ENCODE results near the gene CEP128. TPM values are rescaled to one million over a fixed set of nuclear protein-coding genes. Genes with fewer than 3 reads are reported as not detected.
A peak's percentile ranks its signal among the peaks of the same experiment; 100 is the strongest.

The CEP128 gene
- total RNA-seq, 1 experiment from 2014 or later: 29.3 TPM

DNA sequence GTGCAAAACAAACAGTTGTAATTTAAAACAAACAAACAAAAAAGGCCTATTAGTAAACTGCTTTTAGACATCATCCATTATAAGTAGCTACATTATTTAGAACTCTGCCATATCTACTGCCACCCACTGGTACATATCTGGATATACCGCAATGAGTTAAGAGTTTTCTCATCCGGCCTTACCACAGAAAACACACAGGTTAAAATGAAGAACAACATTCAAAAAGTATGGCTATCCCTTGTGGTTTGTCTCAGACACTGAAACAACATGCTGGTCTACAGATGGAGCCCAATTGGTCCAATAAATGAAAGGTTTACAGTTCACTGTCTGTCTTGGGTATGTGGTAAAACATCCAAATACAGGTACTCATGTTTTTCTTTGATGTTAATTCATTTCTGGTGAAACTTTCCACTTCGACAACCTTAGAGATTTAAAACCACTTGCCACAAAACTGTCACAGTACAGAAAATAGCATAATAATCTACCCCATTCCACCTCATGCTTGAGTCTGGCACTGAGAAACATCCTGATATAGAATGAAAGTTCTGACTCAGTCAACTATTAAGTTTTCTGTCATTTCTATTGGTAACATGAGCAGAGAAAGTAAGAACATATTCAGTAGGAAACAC is 354.3 kb downstream of the CEP128 start:
- no peak overlapping the region for H2AFZ ChIP-seq
- intact Hi-C loops (cut with micrococcal nuclease; ENCODE audit: unreplicated experiment): no loop called here
- peaks cover 29% of the 10 kb centered on the region for H3K4me1 ChIP-seq (replicated peaks; ENCODE audit: insufficient read depth)
- ChIA-PET POLR2A (ENCODE audit: unreplicated experiment) (interaction anchor here (0.6 kb wide), 1 partner anchor 498 kb away, joined by 3 read pairs; no protein-coding TSS in a partner anchor), CTCF (no interaction called here)
- H4K20me1 ChIP-seq (ENCODE audit: insufficient read depth): no peaks in the 10 kb centered on the region
- H3K4me2 ChIP-seq: no peak overlapping the region
- BruUV-seq (replicated peaks): no TSS peak
- no peaks in the 10 kb centered on the region for H3K27me3 ChIP-seq (ENCODE audit: insufficient read depth, low read depth)
- H3K9me2 ChIP-seq (ENCODE audit: insufficient read depth): no peaks in the 10 kb centered on the region
- H3K9me3 ChIP-seq (ENCODE audit: insufficient read depth, low read depth): peaks cover 39% of the 10 kb centered on the region
- H3K4me3 ChIP-seq: no peak overlapping the region
- H3F3A ChIP-seq (ENCODE audit: insufficient read depth, low read depth): peaks cover 22% of the 10 kb centered on the region
- H3K79me2 ChIP-seq (ENCODE audit: low read depth): no peaks in the 10 kb centered on the region
- DNase-seq: no peak
- no peak overlapping the region for H3K27ac ChIP-seq
- H3K36me3 ChIP-seq (ENCODE audit: low read depth): peaks cover 6% of the 10 kb centered on the region; the same call in 1 of the 2 replicates
- TF ChIP-seq EZH2 (IDR thresholded peaks at IDR 0.05; ENCODE audit: low read depth): no peak
- TF ChIP-seq, protein P1, sequence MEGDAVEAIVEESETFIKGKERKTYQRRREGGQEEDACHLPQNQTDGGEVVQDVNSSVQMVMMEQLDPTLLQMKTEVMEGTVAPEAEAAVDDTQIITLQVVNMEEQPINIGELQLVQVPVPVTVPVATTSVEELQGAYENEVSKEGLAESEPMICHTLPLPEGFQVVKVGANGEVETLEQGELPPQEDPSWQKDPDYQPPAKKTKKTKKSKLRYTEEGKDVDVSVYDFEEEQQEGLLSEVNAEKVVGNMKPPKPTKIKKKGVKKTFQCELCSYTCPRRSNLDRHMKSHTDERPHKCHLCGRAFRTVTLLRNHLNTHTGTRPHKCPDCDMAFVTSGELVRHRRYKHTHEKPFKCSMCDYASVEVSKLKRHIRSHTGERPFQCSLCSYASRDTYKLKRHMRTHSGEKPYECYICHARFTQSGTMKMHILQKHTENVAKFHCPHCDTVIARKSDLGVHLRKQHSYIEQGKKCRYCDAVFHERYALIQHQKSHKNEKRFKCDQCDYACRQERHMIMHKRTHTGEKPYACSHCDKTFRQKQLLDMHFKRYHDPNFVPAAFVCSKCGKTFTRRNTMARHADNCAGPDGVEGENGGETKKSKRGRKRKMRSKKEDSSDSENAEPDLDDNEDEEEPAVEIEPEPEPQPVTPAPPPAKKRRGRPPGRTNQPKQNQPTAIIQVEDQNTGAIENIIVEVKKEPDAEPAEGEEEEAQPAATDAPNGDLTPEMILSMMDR (conservative IDR thresholded peaks at IDR 0.05): peak; percentile 37; the same call in 1 of the 2 replicates

DNA sequence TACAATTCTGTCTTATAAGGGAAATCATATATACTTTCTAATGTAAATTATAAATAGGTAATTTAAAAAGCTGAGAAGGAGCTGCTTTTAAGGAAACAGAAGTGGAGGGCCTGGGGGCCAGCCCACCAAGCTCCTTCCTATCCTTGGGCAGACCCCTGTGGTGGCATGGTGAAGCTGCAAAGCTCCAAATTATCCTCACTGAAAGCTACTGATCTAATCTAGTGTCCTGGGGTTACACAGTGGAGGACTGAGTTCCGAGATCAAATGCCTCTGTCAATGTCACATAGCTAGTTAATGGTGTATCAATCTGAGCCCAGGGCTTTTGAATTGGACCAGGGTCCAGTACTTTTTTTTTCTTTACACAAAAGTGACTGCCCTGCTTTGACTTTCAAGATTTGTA is 355.4 kb downstream of the CEP128 start:
- H4K20me1 ChIP-seq (ENCODE audit: insufficient read depth): no peaks in the 10 kb centered on the region
- H3K27ac ChIP-seq: peak overlapping the region; percentile 76
- TF ChIP-seq, protein P1 (conservative IDR thresholded peaks at IDR 0.05): no peak
- TF ChIP-seq EZH2 (IDR thresholded peaks at IDR 0.05; ENCODE audit: low read depth): no peak
- H3K4me3 ChIP-seq: no peak overlapping the region
- H3K4me1 ChIP-seq (replicated peaks; ENCODE audit: insufficient read depth): peaks cover 29% of the 10 kb centered on the region
- POLR2A ChIA-PET (ENCODE audit: unreplicated experiment): interaction anchor here (0.7 to 0.8 kb wide), 3 partner anchors 18 to 215 kb away, joined by 3 to 7 read pairs (median 6); no protein-coding TSS in a partner anchor
- no peak for DNase-seq
- intact Hi-C loops (cut with micrococcal nuclease; ENCODE audit: unreplicated experiment): no loop called here
- BruUV-seq (replicated peaks): no TSS peak
- no peaks in the 10 kb centered on the region for H3K9me2 ChIP-seq (ENCODE audit: insufficient read depth)
- peaks cover 6% of the 10 kb centered on the region; the same call in 1 of the 2 replicates for H3K36me3 ChIP-seq (ENCODE audit: low read depth)
- H3K79me2 ChIP-seq (ENCODE audit: low read depth): no peaks in the 10 kb centered on the region
- CTCF ChIA-PET: interaction anchor here (0.6 kb wide), 1 partner anchor 260 kb away, joined by 3 read pairs; no protein-coding TSS in a partner anchor
- no peaks in the 10 kb centered on the region for H3K27me3 ChIP-seq (ENCODE audit: insufficient read depth, low read depth)
- peaks cover 39% of the 10 kb centered on the region for H3K9me3 ChIP-seq (ENCODE audit: insufficient read depth, low read depth)
- H2AFZ ChIP-seq: no peak overlapping the region
- H3F3A ChIP-seq (ENCODE audit: insufficient read depth, low read depth): peaks cover 22% of the 10 kb centered on the region
- no peak overlapping the region for H3K4me2 ChIP-seq

DNA sequence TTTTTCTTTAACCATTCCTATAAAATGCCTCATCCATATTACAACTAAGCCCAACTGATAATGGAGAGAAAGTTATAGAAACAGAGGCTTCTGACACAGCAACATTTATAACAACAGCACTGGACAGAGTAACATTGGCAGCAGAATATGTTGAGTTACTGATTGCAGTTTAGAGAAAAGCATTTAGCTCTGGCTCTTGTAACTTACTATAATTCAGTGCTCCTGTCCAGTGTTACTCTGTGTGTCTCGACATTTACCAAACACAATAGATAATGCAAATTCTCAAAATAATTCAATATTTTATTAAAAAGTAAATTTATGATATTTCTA is 356.1 kb downstream of the CEP128 start:
- H3K27ac ChIP-seq: peak overlapping the region; percentile 76
- intact Hi-C loops (cut with micrococcal nuclease; ENCODE audit: unreplicated experiment): loop anchor here (1.0 to 2.0 kb wide), 7 partner anchors 17 to 529 kb away; no protein-coding TSS in a partner anchor
- H3F3A ChIP-seq (ENCODE audit: insufficient read depth, low read depth): peaks cover 22% of the 10 kb centered on the region
- peak overlapping the region; percentile 41; the same call in 1 of the 2 replicates for H3K4me2 ChIP-seq
- CTCF ChIA-PET: interaction anchor here (0.5 kb wide), 1 partner anchor 220 kb away, joined by 3 read pairs; no protein-coding TSS in a partner anchor
- peaks cover 6% of the 10 kb centered on the region; the same call in 1 of the 2 replicates for H3K36me3 ChIP-seq (ENCODE audit: low read depth)
- BruUV-seq (replicated peaks): no TSS peak
- H3K9me3 ChIP-seq (ENCODE audit: insufficient read depth, low read depth): peaks cover 37% of the 10 kb centered on the region
- no peaks in the 10 kb centered on the region for H3K79me2 ChIP-seq (ENCODE audit: low read depth)
- no peak overlapping the region for H2AFZ ChIP-seq
- no peak overlapping the region for H3K4me3 ChIP-seq
- H3K27me3 ChIP-seq (ENCODE audit: insufficient read depth, low read depth): no peaks in the 10 kb centered on the region
- POLR2A ChIA-PET (ENCODE audit: unreplicated experiment): interaction anchor here (0.7 to 0.8 kb wide), 2 partner anchors 195 to 214 kb away, joined by 3 to 6 read pairs; no protein-coding TSS in a partner anchor
- H4K20me1 ChIP-seq (ENCODE audit: insufficient read depth): no peaks in the 10 kb centered on the region
- TF ChIP-seq, protein P1 (conservative IDR thresholded peaks at IDR 0.05): no peak
- H3K4me1 ChIP-seq (replicated peaks; ENCODE audit: insufficient read depth): peaks cover 29% of the 10 kb centered on the region
- H3K9me2 ChIP-seq (ENCODE audit: insufficient read depth): no peaks in the 10 kb centered on the region
- no peak for DNase-seq

Measured in PC-9 (cell line).